Activated naive CD8-positive, alpha-beta T cell (primary cell): Measurements from ENCODE around the gene SEC14L1.
"Not testable (repeated sequence)": the region's sequence is repeated elsewhere in the genome, so short reads cannot be mapped to it uniquely, and the experiment has no call there.

Experiments
- H3K27ac Mint-ChIP-seq: one replicate; pipeline ENCODE4 v1.8.0; 2021; ENCODE audit warnings: mixed read lengths
- H3K27me3 Mint-ChIP-seq: one replicate; pipeline ENCODE4 v1.8.0; 2021; ENCODE audit warnings: mixed read lengths
- H3K36me3 Mint-ChIP-seq: one replicate; pipeline ENCODE4 v1.8.0; 2021; ENCODE audit warnings: mixed read lengths
- H3K4me1 Mint-ChIP-seq: one replicate; pipeline ENCODE4 v1.8.0; 2021; ENCODE audit warnings: low read depth, mixed read lengths
- H3K4me3 Mint-ChIP-seq: one replicate; pipeline ENCODE4 v1.8.0; 2021; ENCODE audit warnings: mild to moderate bottlenecking, mixed read lengths
- H3K9me3 Mint-ChIP-seq: one replicate; pipeline ENCODE4 v1.8.0; 2021; ENCODE audit warnings: low read depth, mixed read lengths

SEC14L1 gene

GRCh38 chr17:77109159-77109759, 31.5 kb upstream of the SEC14L1 start:
- no peaks in the 10 kb centered on the region for H3K27me3 Mint-ChIP-seq
- H3K4me1 Mint-ChIP-seq: peaks cover 51% of the 10 kb centered on the region
- no peaks in the 10 kb centered on the region for H3K9me3 Mint-ChIP-seq
- peak overlapping the region; percentile 46 for H3K27ac Mint-ChIP-seq
- H3K36me3 Mint-ChIP-seq: peaks cover 7% of the 10 kb centered on the region
- H3K4me3 Mint-ChIP-seq: peak overlapping the region; percentile 65

DNA sequence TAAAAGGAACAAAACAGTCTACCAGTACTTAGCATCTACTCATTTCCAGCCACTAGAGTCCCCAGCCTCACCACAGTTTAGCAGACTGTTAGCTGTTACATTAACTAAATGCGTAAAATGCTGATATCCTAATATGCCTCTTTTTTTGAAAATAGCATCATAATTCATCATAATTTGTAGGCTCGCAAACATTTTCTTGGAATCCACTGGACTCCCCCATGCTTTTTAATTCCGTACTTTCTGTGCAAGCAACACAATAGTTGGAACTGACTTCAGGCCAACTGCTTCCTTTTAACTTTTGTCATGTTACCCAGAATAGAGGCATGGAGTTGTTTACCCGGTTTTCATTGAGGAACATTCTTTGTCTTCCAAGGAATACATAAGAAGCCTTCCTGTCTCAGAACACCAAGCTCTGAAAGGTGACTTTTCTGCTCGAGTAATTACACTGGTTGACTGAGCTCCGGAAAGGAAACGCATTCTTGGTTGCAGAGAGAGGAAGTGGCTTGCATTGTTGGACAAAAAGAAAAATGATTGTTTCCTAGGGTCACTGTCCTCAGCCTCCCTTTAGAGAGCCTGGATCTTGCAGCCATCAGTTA, 30.9 kb upstream of the SEC14L1 start:
- Mint-ChIP-seq H3K4me3 (peak overlapping the region; percentile 65), H3K4me1 (peaks cover 50% of the 10 kb centered on the region), H3K27ac (peak overlapping the region; percentile 73), H3K36me3 (peaks cover 7% of the 10 kb centered on the region), H3K9me3 (no peaks in the 10 kb centered on the region), H3K27me3 (no peaks in the 10 kb centered on the region)

- H3K4me1 Mint-ChIP-seq: peaks cover 44% of the 10 kb centered on the region
- not testable (repeated sequence) for H3K27ac Mint-ChIP-seq
These were observed 29.4 kb upstream of the SEC14L1 start for GRCh38 chr17:77111165-77111933.

GRCh38 chr17:77111934-77112296, 28.9 kb upstream of the SEC14L1 start:
- Mint-ChIP-seq H3K27me3 (no peaks in the 10 kb centered on the region), H3K4me3 (peak overlapping the region; percentile 28), H3K9me3 (no peaks in the 10 kb centered on the region), H3K36me3 (peaks cover 4% of the 10 kb centered on the region), H3K27ac (no peak overlapping the region), H3K4me1 (peaks cover 42% of the 10 kb centered on the region)

More at GRCh38 chr17:77111165-77111933, 29.4 kb upstream of the SEC14L1 start:
- H3K9me3 Mint-ChIP-seq, H3K27me3 Mint-ChIP-seq, H3K4me3 Mint-ChIP-seq, H3K36me3 Mint-ChIP-seq: not testable (repeated sequence)

- Mint-ChIP-seq H3K36me3 (no peaks in the 10 kb centered on the region), H3K27me3 (no peaks in the 10 kb centered on the region), H3K4me3 (no peak overlapping the region), H3K4me1 (peaks cover 11% of the 10 kb centered on the region), H3K9me3 (no peaks in the 10 kb centered on the region), H3K27ac (no peak overlapping the region)
These were observed 25.3 kb upstream of the SEC14L1 start for GRCh38 chr17:77115510-77115909.

DNA sequence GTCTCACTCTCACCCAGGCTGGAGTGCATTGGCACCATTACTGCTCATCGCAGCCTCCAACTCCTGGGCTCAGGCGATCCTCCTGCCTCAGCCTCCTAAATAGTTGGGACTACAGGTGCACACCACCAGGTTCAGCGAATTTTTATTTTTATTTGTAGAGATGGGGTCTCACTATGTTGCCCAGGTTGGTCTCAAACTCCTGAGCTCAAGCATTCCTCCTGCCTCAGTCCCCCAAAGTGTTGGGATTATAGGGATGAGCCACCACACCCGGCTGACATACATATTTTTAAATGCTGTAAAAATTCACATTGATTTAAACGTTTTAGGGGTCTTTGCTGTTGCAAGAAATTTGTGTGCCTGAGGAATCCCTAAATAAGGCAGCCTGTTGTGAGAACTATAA, 24.8 kb upstream of the SEC14L1 start:
- H3K4me1 Mint-ChIP-seq: peaks cover 10% of the 10 kb centered on the region
- H3K27me3 Mint-ChIP-seq: no peaks in the 10 kb centered on the region
- H3K4me3 Mint-ChIP-seq: no peak overlapping the region
- no peaks in the 10 kb centered on the region for H3K36me3 Mint-ChIP-seq
- no peaks in the 10 kb centered on the region for H3K9me3 Mint-ChIP-seq
- H3K27ac Mint-ChIP-seq: no peak overlapping the region

GRCh38 chr17:77116371-77116860, 24.4 kb upstream of the SEC14L1 start:
- H3K4me1 Mint-ChIP-seq: peaks cover 6% of the 10 kb centered on the region
- H3K36me3 Mint-ChIP-seq: no peaks in the 10 kb centered on the region
- H3K27me3 Mint-ChIP-seq: no peaks in the 10 kb centered on the region
- no peak overlapping the region for H3K27ac Mint-ChIP-seq
- H3K9me3 Mint-ChIP-seq: no peaks in the 10 kb centered on the region
- H3K4me3 Mint-ChIP-seq: no peak overlapping the region

GRCh38 chr17:77117415-77117814, 23.4 kb upstream of the SEC14L1 start:
- Mint-ChIP-seq H3K4me1 (peaks cover 5% of the 10 kb centered on the region), H3K36me3 (no peaks in the 10 kb centered on the region), H3K27ac (no peak overlapping the region), H3K27me3 (no peaks in the 10 kb centered on the region), H3K9me3 (no peaks in the 10 kb centered on the region), H3K4me3 (no peak overlapping the region)

- H3K4me3 Mint-ChIP-seq: no peak overlapping the region
- no peaks in the 10 kb centered on the region for H3K9me3 Mint-ChIP-seq
- H3K36me3 Mint-ChIP-seq: no peaks in the 10 kb centered on the region
- H3K4me1 Mint-ChIP-seq: peaks cover 7% of the 10 kb centered on the region
- H3K27me3 Mint-ChIP-seq: no peaks in the 10 kb centered on the region
- no peak overlapping the region for H3K27ac Mint-ChIP-seq
These were observed 22.4 kb upstream of the SEC14L1 start for GRCh38 chr17:77118251-77118928.

- Mint-ChIP-seq H3K4me3 (no peak overlapping the region), H3K4me1 (peaks cover 12% of the 10 kb centered on the region), H3K27ac (no peak overlapping the region), H3K36me3 (no peaks in the 10 kb centered on the region), H3K9me3 (no peaks in the 10 kb centered on the region), H3K27me3 (no peaks in the 10 kb centered on the region)
These were observed 21.0 kb upstream of the SEC14L1 start for GRCh38 chr17:77119668-77120301.

DNA sequence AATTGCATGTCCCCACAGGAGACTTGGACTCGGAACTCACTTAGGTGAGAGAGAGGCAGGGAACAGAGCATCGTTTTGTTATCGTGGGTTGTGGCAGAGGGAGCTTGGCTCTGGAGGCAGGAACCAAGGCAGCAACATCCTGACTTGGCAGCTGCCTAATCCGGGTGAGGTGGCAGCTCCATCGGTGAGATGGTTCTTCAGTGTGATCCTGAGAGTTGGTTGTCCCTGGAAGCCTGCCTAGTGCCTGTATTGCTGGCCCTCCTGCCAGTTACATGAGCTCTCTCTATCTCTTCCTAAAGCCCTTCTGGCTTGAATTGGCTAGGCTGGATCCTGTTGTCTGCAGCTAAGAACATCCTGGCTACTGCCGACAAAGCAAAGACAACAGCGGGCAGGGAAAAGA, 19.9 kb upstream of the SEC14L1 start:
- H3K4me3 Mint-ChIP-seq: no peak overlapping the region
- H3K27ac Mint-ChIP-seq: no peak overlapping the region
- no peaks in the 10 kb centered on the region for H3K27me3 Mint-ChIP-seq
- peaks cover 12% of the 10 kb centered on the region for H3K4me1 Mint-ChIP-seq
- H3K9me3 Mint-ChIP-seq: no peaks in the 10 kb centered on the region
- H3K36me3 Mint-ChIP-seq: no peaks in the 10 kb centered on the region

DNA sequence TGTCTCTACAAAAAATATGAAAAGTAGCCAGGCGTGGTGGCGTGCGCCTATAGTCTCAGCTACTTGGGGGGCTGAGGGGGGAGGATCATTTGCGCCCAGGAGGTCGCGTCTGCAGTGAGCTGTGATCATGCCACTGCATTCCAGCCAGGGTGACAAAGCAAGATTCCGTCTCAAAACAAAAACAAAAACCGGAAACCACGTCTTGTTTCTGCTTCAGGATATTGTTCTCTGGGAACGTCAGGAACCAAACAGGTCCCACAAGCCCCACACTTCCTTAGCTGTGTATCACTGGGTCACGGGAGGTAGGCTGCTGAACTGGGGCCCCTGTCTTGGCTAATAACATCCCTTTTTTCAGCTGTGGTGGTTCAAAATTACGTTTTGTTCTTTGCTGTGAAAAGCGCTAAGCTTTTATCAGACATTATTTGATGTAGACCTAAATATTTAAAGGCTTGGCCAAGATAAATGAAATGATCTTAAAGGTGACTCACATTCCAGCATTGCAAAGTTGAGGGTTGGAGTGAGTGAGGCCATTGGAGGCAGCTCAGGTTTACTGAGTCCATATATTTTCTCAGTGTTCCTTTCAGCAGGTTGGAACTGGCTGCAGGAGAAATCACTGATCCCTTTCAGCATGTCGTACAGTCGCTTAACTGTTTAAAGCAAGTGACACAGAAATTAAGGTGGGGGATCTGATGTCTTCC, 16.4 kb upstream of the SEC14L1 start:
- Mint-ChIP-seq H3K36me3 (no peaks in the 10 kb centered on the region), H3K9me3 (no peaks in the 10 kb centered on the region), H3K4me1 (peaks cover 33% of the 10 kb centered on the region)

GRCh38 chr17:77125432-77125901, 15.3 kb upstream of the SEC14L1 start:
- no peak overlapping the region for H3K27ac Mint-ChIP-seq
- H3K27me3 Mint-ChIP-seq: no peaks in the 10 kb centered on the region
- no peaks in the 10 kb centered on the region for H3K36me3 Mint-ChIP-seq
- H3K4me1 Mint-ChIP-seq: peaks cover 38% of the 10 kb centered on the region
- H3K9me3 Mint-ChIP-seq: no peaks in the 10 kb centered on the region
- H3K4me3 Mint-ChIP-seq: no peak overlapping the region

More for the DNA sequence above, 16.4 kb upstream of the SEC14L1 start:
- Mint-ChIP-seq H3K27ac (no peak overlapping the region), H3K4me3 (no peak overlapping the region), H3K27me3 (no peaks in the 10 kb centered on the region)

GRCh38 chr17:77126519-77126918, 14.2 kb upstream of the SEC14L1 start:
- no peaks in the 10 kb centered on the region for H3K9me3 Mint-ChIP-seq
- no peak overlapping the region for H3K4me3 Mint-ChIP-seq
- H3K4me1 Mint-ChIP-seq: peaks cover 40% of the 10 kb centered on the region
- no peaks in the 10 kb centered on the region for H3K27me3 Mint-ChIP-seq
- no peaks in the 10 kb centered on the region for H3K36me3 Mint-ChIP-seq
- no peak overlapping the region for H3K27ac Mint-ChIP-seq
